Measurements from ENCODE around the gene WBP1. TPM values are rescaled to one million over a fixed set of nuclear protein-coding genes. Genes with fewer than 3 reads are reported as not detected.

Gene WBP1
- total RNA-seq, 1 donor from 2014 or later: 62.4 TPM

- no peak for DNase-seq (ENCODE audit: low spot score)
- H3K9me3 Mint-ChIP-seq (ENCODE audit: low read depth): no peaks in the 10 kb centered on the region
- H3K27me3 Mint-ChIP-seq (ENCODE audit: low read depth): peaks cover 2% of the 10 kb centered on the region
- H3K4me3 Mint-ChIP-seq (ENCODE audit: unreplicated experiment): no peak overlapping the region
- H3K4me1 Mint-ChIP-seq (ENCODE audit: low read depth): peaks cover 41% of the 10 kb centered on the region
- H3K27ac Mint-ChIP-seq (ENCODE audit: unreplicated experiment): no peak overlapping the region
- H3K36me3 Mint-ChIP-seq (ENCODE audit: low read depth): no peaks in the 10 kb centered on the region
- TF ChIP-seq CTCF (IDR thresholded peaks at IDR 0.05): no peak
Observed at GRCh38 chr2:74436848-74437695, 21.2 kb upstream of the WBP1 start.

- H3K36me3 Mint-ChIP-seq (ENCODE audit: low read depth): no peaks in the 10 kb centered on the region
- peaks cover 2% of the 10 kb centered on the region for H3K27me3 Mint-ChIP-seq (ENCODE audit: low read depth)
- peaks cover 43% of the 10 kb centered on the region for H3K4me1 Mint-ChIP-seq (ENCODE audit: low read depth)
- no peak overlapping the region for H3K4me3 Mint-ChIP-seq (ENCODE audit: unreplicated experiment)
- H3K9me3 Mint-ChIP-seq (ENCODE audit: low read depth): no peaks in the 10 kb centered on the region
- DNase-seq (ENCODE audit: low spot score): no peak
- no peak overlapping the region for H3K27ac Mint-ChIP-seq (ENCODE audit: unreplicated experiment)
- no peak for TF ChIP-seq CTCF (IDR thresholded peaks at IDR 0.05)
Observed at GRCh38 chr2:74438248-74438647, 20.0 kb upstream of the WBP1 start.

- no peaks in the 10 kb centered on the region for H3K36me3 Mint-ChIP-seq (ENCODE audit: low read depth)
- no peaks in the 10 kb centered on the region for H3K9me3 Mint-ChIP-seq (ENCODE audit: low read depth)
- peak overlapping the region; percentile 87 for H3K4me3 Mint-ChIP-seq (ENCODE audit: unreplicated experiment)
Observed at GRCh38 chr2:74439373-74439772, 18.9 kb upstream of the WBP1 start.

GRCh38 chr2:74439803-74440377, 18.3 kb upstream of the WBP1 start:
- Mint-ChIP-seq H3K4me1 (ENCODE audit: low read depth) (peaks cover 57% of the 10 kb centered on the region), H3K9me3 (ENCODE audit: low read depth) (no peaks in the 10 kb centered on the region), H3K27me3 (ENCODE audit: low read depth) (peaks cover 2% of the 10 kb centered on the region), H3K36me3 (ENCODE audit: low read depth) (no peaks in the 10 kb centered on the region), H3K27ac (ENCODE audit: unreplicated experiment) (peak overlapping the region; percentile 88), H3K4me3 (ENCODE audit: unreplicated experiment) (peak overlapping the region; percentile 87)
- no peak for DNase-seq (ENCODE audit: low spot score)
- no peak for TF ChIP-seq CTCF (IDR thresholded peaks at IDR 0.05)

More at GRCh38 chr2:74439373-74439772, 18.9 kb upstream of the WBP1 start:
- no peak for TF ChIP-seq CTCF (IDR thresholded peaks at IDR 0.05)
- Mint-ChIP-seq H3K4me1 (ENCODE audit: low read depth) (peaks cover 52% of the 10 kb centered on the region), H3K27ac (ENCODE audit: unreplicated experiment) (peak overlapping the region; percentile 88), H3K27me3 (ENCODE audit: low read depth) (peaks cover 2% of the 10 kb centered on the region)
- DNase-seq (ENCODE audit: low spot score): no peak

- Mint-ChIP-seq H3K4me3 (ENCODE audit: unreplicated experiment) (peak overlapping the region; percentile 87), H3K27ac (ENCODE audit: unreplicated experiment) (peak overlapping the region; percentile 88)
- no peak for DNase-seq (ENCODE audit: low spot score)
Observed at GRCh38 chr2:74440378-74441169, 17.7 kb upstream of the WBP1 start.

More at GRCh38 chr2:74440378-74441169, 17.7 kb upstream of the WBP1 start:
- Mint-ChIP-seq H3K27me3 (ENCODE audit: low read depth) (peaks cover 4% of the 10 kb centered on the region), H3K4me1 (ENCODE audit: low read depth) (peaks cover 57% of the 10 kb centered on the region), H3K36me3 (ENCODE audit: low read depth) (no peaks in the 10 kb centered on the region), H3K9me3 (ENCODE audit: low read depth) (no peaks in the 10 kb centered on the region)
- TF ChIP-seq CTCF (IDR thresholded peaks at IDR 0.05): peak; percentile 54

Data from chondrocyte (in vitro differentiated cells).